Neural progenitor cell (in vitro differentiated cells): ENCODE measurements around the gene PLEKHA7.

Experiments
- CTCF ChIP-seq: fragments of 200-600 bp; sonication (generic); IDR thresholded peaks from 2 replicates; pipeline ENCODE4 v1.5.1; 2017; ENCODE audit warnings: antibody characterized with exemption, mild to moderate bottlenecking
- EZH2 ChIP-seq: fragments of 200-600 bp; sonication (generic); IDR thresholded peaks from 2 replicates; pipeline ENCODE4 v1.6.1; 2017; ENCODE audit warnings: antibody characterized with exemption, mild to moderate bottlenecking, moderate library complexity

DNA sequence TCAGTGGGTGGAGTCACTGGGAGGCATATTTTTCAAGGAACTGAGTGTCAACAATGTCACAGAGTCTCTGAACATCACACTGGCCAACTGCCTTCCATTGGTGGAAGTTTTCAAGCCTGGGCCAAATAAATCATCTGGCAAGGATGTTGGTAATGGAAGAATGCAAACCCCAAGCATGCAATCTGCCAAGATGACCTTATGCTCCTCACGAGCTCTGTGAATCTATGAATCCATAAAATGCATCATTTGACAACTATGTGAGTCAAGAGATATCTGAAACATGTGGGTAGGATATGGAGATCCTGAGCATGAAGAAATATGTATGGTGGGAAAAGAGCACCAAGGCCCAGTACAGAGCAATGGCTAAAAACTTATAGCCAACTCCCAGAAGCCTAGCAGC is 122.2 kb downstream of the PLEKHA7 start:
- TF ChIP-seq CTCF, result no peak
- no peak for TF ChIP-seq EZH2
